Tibial artery (tissue), 4 donors: ENCODE results near the gene ADAM15.

ENCODE experiments used
- DNase-seq, 2 donors: peaks; one replicate each; pipeline ENCODE4 v3.0.0-alpha.2; 2019
- H3K27ac ChIP-seq, 2 donors: fragments of 200-600 bp; sonication (generic) in 1 of 2; 1 replicate in 1 of 2; 2 replicates in 1 of 2; pipeline ENCODE4 v1.5.1; 2018 to 2019; ENCODE audit warnings: mild to moderate bottlenecking in 1 of 2
- H3K27me3 ChIP-seq, 2 donors: fragments of 200-600 bp; sonication (generic) in 1 of 2; one replicate each; pipeline versions ENCODE4 v1.5.1 to v1.6.0; 2016 to 2019
- H3K36me3 ChIP-seq, 3 donors: fragments of 200-600 bp; sonication (generic) in 2 of 3; one replicate each; pipeline ENCODE4 v1.5.1; 2016 to 2019; ENCODE audit warnings: mild to moderate bottlenecking in 2 of 3
- H3K4me1 ChIP-seq, 4 donors: fragments of 200-600 bp; sonication (generic) in 2 of 4; 1 replicate in 3 of 4; 2 replicates in 1 of 4; pipeline ENCODE4 v1.5.1; 2016 to 2019
- H3K4me3 ChIP-seq, 2 donors: fragments of 200-600 bp; sonication (generic) in 1 of 2; 1 replicate in 1 of 2; 2 replicates in 1 of 2; pipeline ENCODE4 v1.5.1; 2018 to 2019; ENCODE audit warnings: mild to moderate bottlenecking in 2 of 2
- H3K9me3 ChIP-seq, 3 donors: fragments of 200-600 bp; sonication (generic) in 1 of 3; one replicate each; pipeline ENCODE4 v1.5.1; 2016 to 2019
- intact Hi-C: fragments of 100-400 bp; cut with DNase I; formaldehyde crosslinking; loops from one replicate; pipeline ENCODE4 v1.15.0; 2023; ENCODE audit warnings: low total_unique reads
- TF ChIP-seq, protein P1 (sequence below), 2 experiments: fragments of 200-600 bp in 1 of 2; fragments of 450-650 bp in 1 of 2; IDR thresholded peaks; one replicate each; pipeline ENCODE4 v1.5.1; 2017 to 2019; ENCODE audit warnings: antibody characterized with exemption in 2 of 2, mild to moderate bottlenecking in 1 of 2, moderate library complexity in 1 of 2

The ADAM15 gene

DNA sequence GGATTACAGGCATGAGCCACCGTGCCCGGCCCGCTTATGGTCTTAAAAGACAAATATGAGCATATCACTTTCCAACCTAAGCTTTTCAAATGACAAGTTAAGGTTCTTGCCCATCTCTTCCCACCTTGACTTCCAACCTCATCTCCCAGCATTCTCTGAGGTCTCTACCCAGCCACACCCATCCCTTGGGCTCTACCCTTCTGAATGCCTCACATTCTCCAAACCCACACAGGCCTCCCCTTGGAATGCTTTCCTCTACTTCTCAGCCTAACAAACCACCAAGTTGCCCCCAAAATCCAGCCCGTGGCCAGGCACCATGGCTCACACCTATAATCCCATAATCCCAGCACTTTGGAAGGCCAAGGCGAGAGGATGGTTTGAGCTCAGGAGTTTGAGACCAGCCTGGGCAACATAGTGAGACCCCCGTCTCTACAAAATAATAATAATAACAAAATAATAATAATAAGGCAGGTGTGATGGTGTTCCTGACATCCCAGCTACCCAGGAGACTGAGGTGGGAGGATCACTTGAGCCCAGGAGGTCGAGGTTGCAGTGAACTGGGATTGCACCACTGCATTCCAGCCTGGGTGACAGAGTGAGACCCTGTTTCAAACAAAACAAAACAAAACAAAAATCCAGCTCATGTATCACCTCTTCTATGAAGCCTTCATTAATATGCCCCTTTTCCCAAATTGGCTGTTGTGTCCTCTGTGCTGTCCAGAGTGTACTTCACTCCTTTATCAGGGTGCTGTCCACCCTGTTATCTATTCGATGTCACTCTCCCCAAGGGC, 28.8 kb upstream of the ADAM15 start:
- no peaks in the 10 kb centered on the region for H3K36me3 ChIP-seq
- H3K27ac ChIP-seq = no peak overlapping the region
- H3K9me3 ChIP-seq = no peaks in the 10 kb centered on the region
- TF ChIP-seq, protein P1, sequence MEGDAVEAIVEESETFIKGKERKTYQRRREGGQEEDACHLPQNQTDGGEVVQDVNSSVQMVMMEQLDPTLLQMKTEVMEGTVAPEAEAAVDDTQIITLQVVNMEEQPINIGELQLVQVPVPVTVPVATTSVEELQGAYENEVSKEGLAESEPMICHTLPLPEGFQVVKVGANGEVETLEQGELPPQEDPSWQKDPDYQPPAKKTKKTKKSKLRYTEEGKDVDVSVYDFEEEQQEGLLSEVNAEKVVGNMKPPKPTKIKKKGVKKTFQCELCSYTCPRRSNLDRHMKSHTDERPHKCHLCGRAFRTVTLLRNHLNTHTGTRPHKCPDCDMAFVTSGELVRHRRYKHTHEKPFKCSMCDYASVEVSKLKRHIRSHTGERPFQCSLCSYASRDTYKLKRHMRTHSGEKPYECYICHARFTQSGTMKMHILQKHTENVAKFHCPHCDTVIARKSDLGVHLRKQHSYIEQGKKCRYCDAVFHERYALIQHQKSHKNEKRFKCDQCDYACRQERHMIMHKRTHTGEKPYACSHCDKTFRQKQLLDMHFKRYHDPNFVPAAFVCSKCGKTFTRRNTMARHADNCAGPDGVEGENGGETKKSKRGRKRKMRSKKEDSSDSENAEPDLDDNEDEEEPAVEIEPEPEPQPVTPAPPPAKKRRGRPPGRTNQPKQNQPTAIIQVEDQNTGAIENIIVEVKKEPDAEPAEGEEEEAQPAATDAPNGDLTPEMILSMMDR (IDR thresholded peaks at IDR 0.05) = no peak
- DNase-seq = no peak
- no peak overlapping the region for H3K4me3 ChIP-seq
- intact Hi-C loops = no loop called here
- peaks cover 0 to 13% (median 9%) of the 10 kb centered on the region in 4 donors for H3K4me1 ChIP-seq
- H3K27me3 ChIP-seq = no peaks in the 10 kb centered on the region

DNA sequence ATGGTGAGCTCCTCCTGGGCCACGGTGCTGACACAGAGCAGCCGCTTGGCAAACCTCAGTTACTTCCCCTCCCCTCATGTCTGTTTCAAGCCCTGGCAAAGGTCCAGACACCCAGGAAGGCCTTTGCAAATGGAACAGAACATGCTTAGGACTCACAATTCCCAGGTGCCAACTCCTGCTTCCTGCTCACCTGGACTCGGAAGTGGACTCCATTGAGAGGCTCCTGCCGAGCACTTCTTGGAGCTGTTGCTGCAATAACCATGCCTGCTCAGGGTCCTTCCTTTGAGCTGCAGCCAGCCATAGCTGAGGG, 28.2 kb upstream of the ADAM15 start:
- Histone ChIP-seq H3K4me3 (no peak overlapping the region), H3K9me3 (no peaks in the 10 kb centered on the region), H3K4me1 (peaks cover 0 to 7% (median 4%) of the 10 kb centered on the region in 4 donors), H3K27ac (no peak overlapping the region), H3K27me3 (no peaks in the 10 kb centered on the region), H3K36me3 (no peaks in the 10 kb centered on the region)
- no peak for DNase-seq
- TF ChIP-seq, protein P1 (IDR thresholded peaks at IDR 0.05) = no peak
- intact Hi-C loops = no loop called here

DNA sequence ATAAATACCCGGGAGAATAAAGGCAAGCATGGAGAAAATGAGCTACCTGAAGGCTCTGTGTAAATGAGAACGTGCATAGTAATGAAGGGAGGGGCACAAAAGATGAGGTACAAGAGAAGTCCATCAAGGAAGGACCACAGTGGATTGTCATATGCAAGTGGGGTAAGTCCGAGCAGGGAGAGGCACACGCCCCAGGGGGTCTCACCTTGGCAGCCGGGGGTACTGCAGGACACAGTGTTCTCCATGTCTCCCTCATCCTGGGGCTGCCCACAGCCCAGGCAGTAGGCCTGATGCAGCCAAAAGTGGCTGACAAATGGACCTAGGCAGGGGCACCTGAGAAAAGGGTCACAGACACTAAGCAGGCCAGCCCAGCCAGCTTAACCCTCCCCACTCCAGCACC, 27.5 kb upstream of the ADAM15 start:
- DNase-seq = no peak
- Histone ChIP-seq H3K36me3 (no peaks in the 10 kb centered on the region), H3K9me3 (no peaks in the 10 kb centered on the region), H3K4me1 (no peaks in the 10 kb centered on the region), H3K27me3 (no peaks in the 10 kb centered on the region), H3K27ac (no peak overlapping the region), H3K4me3 (no peak overlapping the region)
- TF ChIP-seq, protein P1 (IDR thresholded peaks at IDR 0.05) = no peak
- intact Hi-C loops = no loop called here

DNA sequence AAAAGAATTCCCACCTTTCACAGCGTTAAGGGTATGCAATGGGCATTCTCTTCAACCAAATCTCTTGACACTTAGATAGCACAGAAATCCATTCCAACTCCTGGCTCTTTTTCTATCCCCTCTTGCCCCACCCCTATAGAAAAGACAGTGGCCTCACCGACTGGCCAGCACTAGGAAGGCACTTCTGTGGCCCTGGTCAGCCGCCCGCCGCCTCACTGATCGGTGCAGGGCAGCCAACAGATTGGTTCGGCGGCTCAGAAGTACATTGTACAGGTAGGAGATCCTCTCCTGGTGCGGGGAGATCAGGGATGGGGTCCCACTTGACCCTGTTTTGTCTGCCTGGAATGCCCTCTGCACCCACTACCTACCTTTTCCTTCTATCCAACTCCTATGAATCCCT, 26.8 kb upstream of the ADAM15 start:
- TF ChIP-seq, protein P1 (IDR thresholded peaks at IDR 0.05) = no peak
- no peaks in the 10 kb centered on the region for H3K36me3 ChIP-seq
- DNase-seq = no peak
- no peaks in the 10 kb centered on the region for H3K4me1 ChIP-seq
- H3K9me3 ChIP-seq = no peaks in the 10 kb centered on the region
- no peak overlapping the region for H3K27ac ChIP-seq
- intact Hi-C loops = no loop called here
- no peak overlapping the region for H3K4me3 ChIP-seq
- no peaks in the 10 kb centered on the region for H3K27me3 ChIP-seq

DNA sequence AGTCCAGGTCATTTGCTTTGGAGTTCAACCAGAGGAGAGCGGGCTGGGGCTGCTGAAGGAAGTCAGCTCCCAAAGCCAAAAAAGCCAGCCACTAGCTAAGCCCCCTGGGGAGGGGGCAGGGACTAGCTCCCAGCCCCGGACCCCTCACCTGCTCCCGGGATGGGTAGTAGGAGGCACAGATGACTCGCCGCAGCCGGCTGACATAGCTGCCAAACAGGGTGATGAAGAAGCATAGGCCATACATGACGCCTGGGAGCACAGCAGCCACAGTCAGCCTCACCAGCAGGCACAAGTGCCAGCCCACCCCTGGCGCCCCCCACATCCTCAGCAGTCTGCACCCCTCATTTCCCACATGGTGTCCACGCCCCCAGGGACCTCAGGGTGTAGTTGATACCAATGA, 25.0 kb upstream of the ADAM15 start:
- no peaks in the 10 kb centered on the region for H3K4me1 ChIP-seq
- TF ChIP-seq, protein P1 (IDR thresholded peaks at IDR 0.05) = no peak
- no peaks in the 10 kb centered on the region for H3K9me3 ChIP-seq
- intact Hi-C loops = no loop called here
- H3K4me3 ChIP-seq = no peak overlapping the region
- H3K27ac ChIP-seq = no peak overlapping the region
- H3K36me3 ChIP-seq = no peaks in the 10 kb centered on the region
- no peaks in the 10 kb centered on the region for H3K27me3 ChIP-seq
- no peak for DNase-seq

DNA sequence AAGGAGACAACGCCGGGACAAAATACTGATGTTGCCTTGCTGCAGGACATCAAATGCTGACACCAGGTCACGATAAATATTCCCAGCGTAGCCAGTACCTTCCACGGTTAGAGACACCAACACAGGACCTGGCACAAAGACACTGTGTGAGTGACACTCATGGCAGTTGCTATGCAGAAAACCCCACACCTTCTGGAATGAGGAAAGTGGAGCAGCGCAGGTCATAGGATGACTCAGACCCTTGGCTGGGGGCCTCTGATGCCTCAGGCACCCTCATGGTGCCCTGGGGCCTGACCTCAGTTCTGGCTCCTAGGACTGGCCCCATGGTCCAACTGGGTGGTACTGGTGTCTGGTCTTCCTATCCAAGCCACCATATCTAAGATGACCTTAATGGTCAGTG, 24.5 kb upstream of the ADAM15 start:
- Histone ChIP-seq H3K4me1 (no peaks in the 10 kb centered on the region), H3K27me3 (no peaks in the 10 kb centered on the region), H3K9me3 (no peaks in the 10 kb centered on the region), H3K36me3 (no peaks in the 10 kb centered on the region), H3K4me3 (no peak overlapping the region), H3K27ac (no peak overlapping the region)
- intact Hi-C loops = no loop called here
- TF ChIP-seq, protein P1 (IDR thresholded peaks at IDR 0.05) = no peak
- no peak for DNase-seq
